Measurements from ENCODE around the gene TTF1.

Gene TTF1

GRCh38 chr9:132418726-132419363 lies 12.2 kb upstream of the TTF1 start:
- no peak overlapping the region for H3K27ac Mint-ChIP-seq
- no peaks in the 10 kb centered on the region for H3K36me3 Mint-ChIP-seq (ENCODE audit: low read depth)
- no peak for TF ChIP-seq CTCF (IDR thresholded peaks at IDR 0.05; ENCODE audit: unreplicated experiment in 3 of 3)
- no peak overlapping the region for H3K4me3 Mint-ChIP-seq
- no peaks in the 10 kb centered on the region for H3K9me3 Mint-ChIP-seq
- peaks cover 96% of the 10 kb centered on the region for H3K27me3 Mint-ChIP-seq (ENCODE audit: low read depth)
- H3K4me1 Mint-ChIP-seq, result no peaks in the 10 kb centered on the region

GRCh38 chr9:132415181-132415580 lies 8.5 kb upstream of the TTF1 start:
- H3K27me3 Mint-ChIP-seq (ENCODE audit: low read depth), result peaks cover 98% of the 10 kb centered on the region
- no peak overlapping the region for H3K27ac Mint-ChIP-seq
- no peak for TF ChIP-seq CTCF (IDR thresholded peaks at IDR 0.05; ENCODE audit: unreplicated experiment in 3 of 3)
- no peaks in the 10 kb centered on the region for H3K4me1 Mint-ChIP-seq
- no peaks in the 10 kb centered on the region for H3K36me3 Mint-ChIP-seq (ENCODE audit: low read depth)
- H3K9me3 Mint-ChIP-seq, result no peaks in the 10 kb centered on the region
- no peak overlapping the region for H3K4me3 Mint-ChIP-seq

- Mint-ChIP-seq H3K4me3 (no peak overlapping the region), H3K36me3 (ENCODE audit: low read depth) (no peaks in the 10 kb centered on the region), H3K4me1 (no peaks in the 10 kb centered on the region), H3K9me3 (no peaks in the 10 kb centered on the region), H3K27me3 (ENCODE audit: low read depth) (peaks cover 97% of the 10 kb centered on the region), H3K27ac (no peak overlapping the region)
- no peak for TF ChIP-seq CTCF (IDR thresholded peaks at IDR 0.05; ENCODE audit: unreplicated experiment in 3 of 3)
Measured at GRCh38 chr9:132414731-132415130, 8.1 kb upstream of the TTF1 start.

GRCh38 chr9:132413926-132414325 lies 7.3 kb upstream of the TTF1 start:
- Mint-ChIP-seq H3K9me3 (no peaks in the 10 kb centered on the region), H3K4me3 (no peak overlapping the region), H3K36me3 (ENCODE audit: low read depth) (no peaks in the 10 kb centered on the region), H3K27me3 (ENCODE audit: low read depth) (peaks cover 97% of the 10 kb centered on the region), H3K27ac (no peak overlapping the region), H3K4me1 (no peaks in the 10 kb centered on the region)
- no peak for TF ChIP-seq CTCF (IDR thresholded peaks at IDR 0.05; ENCODE audit: unreplicated experiment in 3 of 3)

GRCh38 chr9:132412089-132412488 lies 5.4 kb upstream of the TTF1 start:
- no peak overlapping the region for H3K27ac Mint-ChIP-seq
- no peaks in the 10 kb centered on the region for H3K9me3 Mint-ChIP-seq
- peaks cover under 1% of the 10 kb centered on the region for H3K4me1 Mint-ChIP-seq
- peaks cover 93% of the 10 kb centered on the region for H3K27me3 Mint-ChIP-seq (ENCODE audit: low read depth)
- peak; percentile 51 to 60 (median 56) for TF ChIP-seq CTCF (IDR thresholded peaks at IDR 0.05; ENCODE audit: unreplicated experiment in 3 of 3)
- H3K36me3 Mint-ChIP-seq (ENCODE audit: low read depth), result no peaks in the 10 kb centered on the region
- peak overlapping the region; percentile 52 to 77 (median 65) for H3K4me3 Mint-ChIP-seq

- H3K4me1 Mint-ChIP-seq, result peaks cover 7% of the 10 kb centered on the region
- peak overlapping the region; percentile 73 to 80 (median 77) for H3K4me3 Mint-ChIP-seq
- TF ChIP-seq CTCF (IDR thresholded peaks at IDR 0.05; ENCODE audit: unreplicated experiment in 3 of 3), result peak; percentile 73 to 74 (median 74)
- H3K9me3 Mint-ChIP-seq, result no peaks in the 10 kb centered on the region
- H3K27ac Mint-ChIP-seq, result no peak overlapping the region
- peaks cover 86% of the 10 kb centered on the region for H3K27me3 Mint-ChIP-seq (ENCODE audit: low read depth)
- H3K36me3 Mint-ChIP-seq (ENCODE audit: low read depth), result no peaks in the 10 kb centered on the region
Measured at GRCh38 chr9:132411091-132411508, 4.5 kb upstream of the TTF1 start.

Measured in nephron (organoid).